Measurements from ENCODE around the gene FMO2. TPM values are rescaled to one million over a fixed set of nuclear protein-coding genes. Genes with fewer than 3 reads are reported as not detected.

The FMO2 gene
- polyA plus RNA-seq, 3 donors = not detected

DNA sequence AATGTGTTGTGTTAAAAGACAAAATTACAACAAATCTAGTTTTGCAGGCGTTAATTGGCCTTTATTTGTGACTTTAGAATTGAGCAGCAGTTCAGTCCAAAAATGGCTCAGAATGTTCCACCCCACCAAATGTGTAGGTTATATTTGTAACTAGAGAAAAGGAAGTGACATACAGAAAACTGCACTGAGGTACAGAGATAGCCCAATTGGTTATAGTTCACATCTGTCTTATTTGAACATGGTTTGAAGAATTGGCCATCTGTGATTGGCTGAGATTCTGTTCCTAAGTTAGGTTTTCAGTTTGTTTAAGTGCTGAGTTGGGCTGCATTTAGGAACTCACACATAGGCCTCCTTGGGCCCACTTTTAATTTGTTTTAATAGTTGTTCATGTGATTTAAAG is 12.0 kb upstream of the FMO2 start:
- H3K27me3 ChIP-seq (ENCODE audit: control insufficient read depth in 2 of 2, insufficient read depth in 2 of 2, low read length in 2 of 2) = no peaks in the 10 kb centered on the region
- Mint-ChIP-seq H3K4me1 (no peaks in the 10 kb centered on the region), H3K27me3 (ENCODE audit: low read depth in 3 of 3) (peaks cover 1 to 3% (median 2%) of the 10 kb centered on the region in 3 donors), H3K36me3 (no peaks in the 10 kb centered on the region), H3K4me3 (no peak overlapping the region), H3K9me3 (peaks cover 2 to 11% (median 8%) of the 10 kb centered on the region in 7 donors), H3K27ac (no peak overlapping the region)
- DNase-seq = no peak
- no peak overlapping the region for H3K4me2 ChIP-seq (replicated peaks; ENCODE audit: extremely low read depth, low read length, poor library complexity, severe bottlenecking)
- H3K4me3 ChIP-seq (replicated peaks in 1 of 3; ENCODE audit: low read depth in 2 of 3, low read length in 3 of 3) = no peak overlapping the region
- H3K9me3 ChIP-seq (replicated peaks in 1 of 2; ENCODE audit: control insufficient read depth in 1 of 2, insufficient read depth in 1 of 2, low read length in 2 of 2) = peaks cover 0 to 4% of the 10 kb centered on the region in 2 donors
- no peak overlapping the region for H3K27ac ChIP-seq (ENCODE audit: low read depth in 1 of 2, low read length in 2 of 2)
- H3K79me2 ChIP-seq (ENCODE audit: insufficient read depth, low read length) = no peaks in the 10 kb centered on the region
- no peaks in the 10 kb centered on the region for H3K36me3 ChIP-seq (replicated peaks in 1 of 2; ENCODE audit: control insufficient read depth in 1 of 2, insufficient read depth in 2 of 2, low read length in 2 of 2)
- no CpG with 5 or more reads among the region's 1 CpG for WGBS (ENCODE audit: insufficient coverage)
- no peaks in the 10 kb centered on the region for H4K20me1 ChIP-seq (ENCODE audit: insufficient read depth, low read length)
- intact Hi-C loops (cut with micrococcal nuclease) = no loop called here
- TF ChIP-seq, protein P1, sequence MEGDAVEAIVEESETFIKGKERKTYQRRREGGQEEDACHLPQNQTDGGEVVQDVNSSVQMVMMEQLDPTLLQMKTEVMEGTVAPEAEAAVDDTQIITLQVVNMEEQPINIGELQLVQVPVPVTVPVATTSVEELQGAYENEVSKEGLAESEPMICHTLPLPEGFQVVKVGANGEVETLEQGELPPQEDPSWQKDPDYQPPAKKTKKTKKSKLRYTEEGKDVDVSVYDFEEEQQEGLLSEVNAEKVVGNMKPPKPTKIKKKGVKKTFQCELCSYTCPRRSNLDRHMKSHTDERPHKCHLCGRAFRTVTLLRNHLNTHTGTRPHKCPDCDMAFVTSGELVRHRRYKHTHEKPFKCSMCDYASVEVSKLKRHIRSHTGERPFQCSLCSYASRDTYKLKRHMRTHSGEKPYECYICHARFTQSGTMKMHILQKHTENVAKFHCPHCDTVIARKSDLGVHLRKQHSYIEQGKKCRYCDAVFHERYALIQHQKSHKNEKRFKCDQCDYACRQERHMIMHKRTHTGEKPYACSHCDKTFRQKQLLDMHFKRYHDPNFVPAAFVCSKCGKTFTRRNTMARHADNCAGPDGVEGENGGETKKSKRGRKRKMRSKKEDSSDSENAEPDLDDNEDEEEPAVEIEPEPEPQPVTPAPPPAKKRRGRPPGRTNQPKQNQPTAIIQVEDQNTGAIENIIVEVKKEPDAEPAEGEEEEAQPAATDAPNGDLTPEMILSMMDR (IDR thresholded peaks at IDR 0.05) = no peak
- no peaks in the 10 kb centered on the region for H3K4me1 ChIP-seq (ENCODE audit: control insufficient read depth in 1 of 2, insufficient read depth in 2 of 2, low read length in 2 of 2)
- no peak overlapping the region for H2AFZ ChIP-seq (ENCODE audit: insufficient read depth, low read depth, low read length, poor library complexity, severe bottlenecking)
- H3K9ac ChIP-seq (ENCODE audit: insufficient read depth, low read length, poor library complexity, severe bottlenecking) = no peak overlapping the region

DNA sequence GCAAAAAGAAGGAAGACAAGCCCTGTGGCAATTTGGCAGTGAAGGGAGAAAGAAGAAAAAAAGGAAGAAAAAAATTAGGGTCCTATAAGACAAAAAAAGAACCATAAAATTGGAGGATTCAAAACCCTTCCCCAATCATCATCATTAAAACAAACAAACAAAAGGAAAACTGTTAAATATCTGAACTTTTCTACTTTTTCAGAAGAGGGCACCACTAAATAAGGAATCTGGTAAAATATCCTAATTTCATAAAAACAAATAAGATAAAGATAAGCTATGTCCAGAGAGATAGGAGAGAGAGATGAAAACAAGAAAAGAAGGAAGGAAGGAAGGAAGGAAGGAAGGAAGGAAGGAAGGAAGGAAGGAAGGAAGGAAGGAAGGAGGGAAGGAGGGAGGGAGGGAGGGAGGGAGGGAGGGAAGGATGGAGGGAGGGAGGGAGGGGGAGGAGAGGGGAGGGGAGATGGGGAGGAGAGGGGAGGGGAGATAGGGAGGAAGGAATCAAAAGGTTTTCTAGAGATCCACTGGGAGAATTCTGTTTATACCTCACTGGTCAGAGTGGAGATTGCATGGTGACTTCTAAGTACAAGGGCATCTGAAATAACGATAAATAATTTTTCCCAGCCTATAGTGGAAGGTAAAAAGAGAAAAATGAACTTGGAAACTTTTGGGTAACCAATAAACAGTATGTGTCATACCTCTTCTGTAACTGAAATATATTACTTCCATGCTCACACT is 10.4 kb upstream of the FMO2 start:
- H2AFZ ChIP-seq (ENCODE audit: insufficient read depth, low read depth, low read length, poor library complexity, severe bottlenecking) = no peak overlapping the region
- Mint-ChIP-seq H3K9me3 (peaks cover 0 to 6% (median 1%) of the 10 kb centered on the region in 7 donors), H3K36me3 (no peaks in the 10 kb centered on the region), H3K4me3 (no peak overlapping the region), H3K4me1 (no peaks in the 10 kb centered on the region), H3K27me3 (ENCODE audit: low read depth in 3 of 3) (peaks cover 1 to 3% (median 2%) of the 10 kb centered on the region in 3 donors), H3K27ac (no peak overlapping the region)
- no peaks in the 10 kb centered on the region for H3K79me2 ChIP-seq (ENCODE audit: insufficient read depth, low read length)
- no CpG with 5 or more reads among the region's 1 CpG for WGBS (ENCODE audit: insufficient coverage)
- no peak overlapping the region for H3K27ac ChIP-seq (ENCODE audit: low read depth in 1 of 2, low read length in 2 of 2)
- no peaks in the 10 kb centered on the region for H3K27me3 ChIP-seq (ENCODE audit: control insufficient read depth in 2 of 2, insufficient read depth in 2 of 2, low read length in 2 of 2)
- intact Hi-C loops (cut with micrococcal nuclease) = no loop called here
- TF ChIP-seq, protein P1 (IDR thresholded peaks at IDR 0.05) = no peak
- H4K20me1 ChIP-seq (ENCODE audit: insufficient read depth, low read length) = no peaks in the 10 kb centered on the region
- no peaks in the 10 kb centered on the region for H3K9me3 ChIP-seq (replicated peaks in 1 of 2; ENCODE audit: control insufficient read depth in 1 of 2, insufficient read depth in 1 of 2, low read length in 2 of 2)
- H3K4me2 ChIP-seq (replicated peaks; ENCODE audit: extremely low read depth, low read length, poor library complexity, severe bottlenecking) = no peak overlapping the region
- no peak overlapping the region for H3K9ac ChIP-seq (ENCODE audit: insufficient read depth, low read length, poor library complexity, severe bottlenecking)
- DNase-seq = no peak
- no peaks in the 10 kb centered on the region for H3K4me1 ChIP-seq (ENCODE audit: control insufficient read depth in 1 of 2, insufficient read depth in 2 of 2, low read length in 2 of 2)
- no peaks in the 10 kb centered on the region for H3K36me3 ChIP-seq (replicated peaks in 1 of 2; ENCODE audit: control insufficient read depth in 1 of 2, insufficient read depth in 2 of 2, low read length in 2 of 2)
- no peak overlapping the region for H3K4me3 ChIP-seq (replicated peaks in 1 of 3; ENCODE audit: low read depth in 2 of 3, low read length in 3 of 3)
